WTC11 (cell line): ENCODE results near the gene PITPNC1. TPM values are rescaled to one million over a fixed set of nuclear protein-coding genes. Genes with fewer than 3 reads are reported as not detected.

Source experiments
- ATAC-seq: fragments of 200-7000 bp; cut with Tn5 transposase; 2 replicates; pipeline ENCODE4 v1.10.0; 2021; ENCODE audit warnings: mild to moderate bottlenecking, moderate library complexity
- CTCF ChIA-PET: fragments of 300-600 bp; sonication (Branson Sonifier 250); formaldehyde crosslinking; loops from one replicate; lab custom pipeline; 2021; ENCODE audit warnings: antibody characterized with exemption; lab: Charles Lee
- POLR2A ChIA-PET: fragments of 350-600 bp; sonication (Branson Sonifier 250); formaldehyde crosslinking; loops from one replicate; lab custom pipeline; 2021; ENCODE audit warnings: antibody characterized with exemption; lab: Charles Lee
- DNase-seq: peaks from one replicate; pipeline ENCODE4 v3.0.0; 2021; ENCODE audit warnings: low spot score
- H3K27ac Mint-ChIP-seq: 2 replicates; pipeline ENCODE4 v1.8.0; 2021; ENCODE audit warnings: mixed read lengths
- H3K27me3 Mint-ChIP-seq: 2 replicates; pipeline ENCODE4 v1.8.0; 2021; ENCODE audit warnings: low read depth, mild to moderate bottlenecking, moderate library complexity, mixed read lengths
- H3K36me3 Mint-ChIP-seq: 2 replicates; pipeline ENCODE4 v1.8.0; 2021; ENCODE audit warnings: mixed read lengths
- H3K4me1 Mint-ChIP-seq: 2 replicates; pipeline ENCODE4 v1.8.0; 2022; ENCODE audit warnings: mixed read lengths
- H3K4me3 Mint-ChIP-seq: 2 replicates; pipeline ENCODE4 v1.8.0; 2021; ENCODE audit warnings: mild to moderate bottlenecking, moderate library complexity, mixed read lengths
- H3K9me3 Mint-ChIP-seq: 2 replicates; pipeline ENCODE4 v1.8.0; 2021; ENCODE audit warnings: mixed read lengths
- AFF4 ChIP-seq: sonication (generic); formaldehyde crosslinking; IDR thresholded peaks from 2 replicates; pipeline ENCODE4 v1.8.1; 2023; ENCODE audit warnings: mild to moderate bottlenecking, missing genetic modification reagents, borderline replicate concordance
- GTF2I ChIP-seq: fragments of 250-450 bp; sonication (Bioruptor Pico); conservative IDR thresholded peaks from 2 replicates; pipeline ENCODE4 v1.4.0; 2021; ENCODE audit warnings: mild to moderate bottlenecking
- HMGXB4 ChIP-seq: sonication (generic); formaldehyde crosslinking; IDR thresholded peaks from 2 replicates; pipeline ENCODE4 v1.8.1; 2023; ENCODE audit warnings: mild to moderate bottlenecking, moderate library complexity, missing genetic modification reagents
- IRF2 ChIP-seq: sonication (generic); formaldehyde crosslinking; IDR thresholded peaks from 2 replicates; pipeline ENCODE4 v1.8.0; 2022; ENCODE audit warnings: low read depth, missing genetic modification reagents, borderline replicate concordance
- NR3C1 ChIP-seq: sonication (generic); formaldehyde crosslinking; conservative IDR thresholded peaks from 2 replicates; pipeline ENCODE4 v1.8.1; 2023; ENCODE audit warnings: low read depth, mild to moderate bottlenecking, missing genetic modification reagents
- PRDM15 ChIP-seq: sonication (generic); formaldehyde crosslinking; IDR thresholded peaks from 2 replicates; pipeline ENCODE4 v1.8.0; 2022; ENCODE audit warnings: missing genetic modification reagents
- SMAD4 ChIP-seq: sonication (generic); formaldehyde crosslinking; IDR thresholded peaks from 2 replicates; pipeline ENCODE4 v1.8.0; 2022; ENCODE audit warnings: mild to moderate bottlenecking, missing genetic modification reagents
- TCF7 ChIP-seq: sonication (generic); formaldehyde crosslinking; IDR thresholded peaks from 2 replicates; pipeline ENCODE4 v1.8.0; 2022; ENCODE audit warnings: mild to moderate bottlenecking, low read depth, missing genetic modification reagents, moderate library complexity
- TEAD1 ChIP-seq: sonication (generic); formaldehyde crosslinking; IDR thresholded peaks from 2 replicates; pipeline ENCODE4 v1.8.0; 2022; ENCODE audit warnings: mild to moderate bottlenecking, missing genetic modification reagents
- ZNF416 ChIP-seq: fragments of 250-450 bp; sonication (Bioruptor Pico); IDR thresholded peaks from 2 replicates; pipeline ENCODE4 v1.9.0; 2021; ENCODE audit warnings: mild to moderate bottlenecking, inconsistent platforms
- total RNA-seq: library from RNA; stranded (reverse); gene quantifications from 3 replicates; pipeline ENCODE4 v1.2.3, GENCODE V29; 2021
- TF ChIP-seq, protein P1 (sequence below): fragments of 250-450 bp; sonication (Bioruptor Pico); IDR thresholded peaks from 2 replicates; pipeline ENCODE4 v1.8.0; 2021; ENCODE audit warnings: mild to moderate bottlenecking
- TF ChIP-seq, protein P2 (sequence below): sonication (generic); formaldehyde crosslinking; conservative IDR thresholded peaks from 2 replicates; pipeline ENCODE4 v1.8.1; 2022; ENCODE audit warnings: mild to moderate bottlenecking, missing genetic modification reagents
- TF ChIP-seq, protein P3 (sequence below): sonication (generic); formaldehyde crosslinking; IDR thresholded peaks from 2 replicates; pipeline ENCODE4 v1.8.1; 2023; ENCODE audit warnings: mild to moderate bottlenecking, missing genetic modification reagents, moderate library complexity
- TF ChIP-seq, protein P4 (sequence below): sonication (generic); formaldehyde crosslinking; IDR thresholded peaks from 2 replicates; pipeline ENCODE4 v1.8.1; 2022; ENCODE audit warnings: mild to moderate bottlenecking, moderate library complexity, missing genetic modification reagents

PITPNC1 gene
- total RNA-seq, 1 experiment from 2014 or later = 39.8 TPM

DNA sequence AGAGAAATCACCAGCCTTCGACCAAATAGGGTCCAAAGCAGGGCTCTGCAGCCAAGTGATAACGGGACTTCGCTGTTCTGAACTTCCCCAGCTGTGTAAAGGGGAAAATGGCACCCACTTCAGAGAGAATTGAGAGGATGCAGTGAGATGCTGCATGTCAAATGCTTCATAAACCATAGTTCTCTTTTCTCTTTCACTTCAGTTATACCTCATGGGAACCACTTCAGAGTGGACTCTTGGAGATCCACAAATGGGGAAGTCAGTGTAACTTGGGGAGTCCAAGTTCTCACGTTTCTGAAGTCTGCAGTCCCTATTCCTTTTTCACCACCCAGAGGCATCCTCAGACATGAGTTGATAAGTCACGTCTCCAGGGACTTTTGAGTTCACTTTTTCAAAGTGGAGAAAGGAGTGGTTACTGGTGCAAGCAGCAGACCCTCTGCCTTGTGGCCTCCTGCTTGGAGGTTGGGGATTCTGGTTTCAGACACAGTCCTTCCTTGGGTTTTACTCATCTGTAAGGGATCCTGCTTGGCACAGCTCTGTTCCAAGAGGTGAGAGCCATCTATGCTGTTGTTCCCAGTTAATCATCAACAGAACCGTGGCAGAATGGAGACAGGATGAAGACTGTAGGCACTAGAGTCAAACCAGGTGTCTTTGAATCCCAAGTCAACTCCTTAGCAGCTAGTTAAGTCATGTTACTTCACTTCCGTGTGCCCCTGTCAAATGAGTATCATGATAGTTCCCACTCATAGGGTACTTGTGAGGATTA lies 217.2 kb downstream of the PITPNC1 start:
- Mint-ChIP-seq H3K4me3 (no peak overlapping the region), H3K27me3 (no peaks in the 10 kb centered on the region), H3K27ac (no peak overlapping the region), H3K4me1 (peaks cover 8% of the 10 kb centered on the region), H3K36me3 (peaks cover 17% of the 10 kb centered on the region)
- ATAC-seq = no peak
- CTCF ChIA-PET = interaction anchor here (1.3 to 1.9 kb wide), 2 partner anchors 9 to 220 kb away, joined by 4 to 5 read pairs; no protein-coding TSS in a partner anchor
- POLR2A ChIA-PET = interaction anchor here (0.6 kb wide), 1 partner anchor 50 kb away, joined by 3 read pairs; no protein-coding TSS in a partner anchor
- TF ChIP-seq HMGXB4 (CRISPR knock-in tag) = no peak
- TF ChIP-seq IRF2 = no peak
- TF ChIP-seq NR3C1 (CRISPR knock-in tag) = no peak
- TF ChIP-seq, protein P1, sequence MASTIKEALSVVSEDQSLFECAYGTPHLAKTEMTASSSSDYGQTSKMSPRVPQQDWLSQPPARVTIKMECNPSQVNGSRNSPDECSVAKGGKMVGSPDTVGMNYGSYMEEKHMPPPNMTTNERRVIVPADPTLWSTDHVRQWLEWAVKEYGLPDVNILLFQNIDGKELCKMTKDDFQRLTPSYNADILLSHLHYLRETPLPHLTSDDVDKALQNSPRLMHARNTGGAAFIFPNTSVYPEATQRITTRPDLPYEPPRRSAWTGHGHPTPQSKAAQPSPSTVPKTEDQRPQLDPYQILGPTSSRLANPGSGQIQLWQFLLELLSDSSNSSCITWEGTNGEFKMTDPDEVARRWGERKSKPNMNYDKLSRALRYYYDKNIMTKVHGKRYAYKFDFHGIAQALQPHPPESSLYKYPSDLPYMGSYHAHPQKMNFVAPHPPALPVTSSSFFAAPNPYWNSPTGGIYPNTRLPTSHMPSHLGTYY (CRISPR knock-in tag) = no peak
- TF ChIP-seq, protein P2, sequence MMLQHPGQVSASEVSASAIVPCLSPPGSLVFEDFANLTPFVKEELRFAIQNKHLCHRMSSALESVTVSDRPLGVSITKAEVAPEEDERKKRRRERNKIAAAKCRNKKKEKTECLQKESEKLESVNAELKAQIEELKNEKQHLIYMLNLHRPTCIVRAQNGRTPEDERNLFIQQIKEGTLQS (CRISPR knock-in tag) = no peak
- no peak for TF ChIP-seq GTF2I
- TF ChIP-seq, protein P3, sequence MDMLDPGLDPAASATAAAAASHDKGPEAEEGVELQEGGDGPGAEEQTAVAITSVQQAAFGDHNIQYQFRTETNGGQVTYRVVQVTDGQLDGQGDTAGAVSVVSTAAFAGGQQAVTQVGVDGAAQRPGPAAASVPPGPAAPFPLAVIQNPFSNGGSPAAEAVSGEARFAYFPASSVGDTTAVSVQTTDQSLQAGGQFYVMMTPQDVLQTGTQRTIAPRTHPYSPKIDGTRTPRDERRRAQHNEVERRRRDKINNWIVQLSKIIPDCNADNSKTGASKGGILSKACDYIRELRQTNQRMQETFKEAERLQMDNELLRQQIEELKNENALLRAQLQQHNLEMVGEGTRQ (CRISPR knock-in tag) = no peak
- TF ChIP-seq ZNF416 (CRISPR knock-in tag) = no peak
- TF ChIP-seq TEAD1 = no peak
- TF ChIP-seq SMAD4 (CRISPR knock-in tag) = no peak
- TF ChIP-seq PRDM15 (CRISPR knock-in tag) = no peak
- TF ChIP-seq TCF7 (CRISPR knock-in tag) = no peak
- TF ChIP-seq AFF4 (CRISPR knock-in tag) = no peak
- TF ChIP-seq, protein P4, sequence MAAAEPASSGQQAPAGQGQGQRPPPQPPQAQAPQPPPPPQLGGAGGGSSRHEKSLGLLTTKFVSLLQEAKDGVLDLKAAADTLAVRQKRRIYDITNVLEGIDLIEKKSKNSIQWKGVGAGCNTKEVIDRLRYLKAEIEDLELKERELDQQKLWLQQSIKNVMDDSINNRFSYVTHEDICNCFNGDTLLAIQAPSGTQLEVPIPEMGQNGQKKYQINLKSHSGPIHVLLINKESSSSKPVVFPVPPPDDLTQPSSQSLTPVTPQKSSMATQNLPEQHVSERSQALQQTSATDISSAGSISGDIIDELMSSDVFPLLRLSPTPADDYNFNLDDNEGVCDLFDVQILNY (CRISPR knock-in tag) = no peak
- TF ChIP-seq, all 79 proteins: peak for 0
- peaks cover 11% of the 10 kb centered on the region for H3K9me3 Mint-ChIP-seq
- no peak for DNase-seq
